Mucosa of stomach (tissue), 1 donor: ENCODE data around the gene ADAMTSL5.

Experiments
- H3K27me3 ChIP-seq: one replicate; pipeline ENCODE4 v1.7.0; 2013; ENCODE audit warnings: mild to moderate bottlenecking, low read length; ENCODE audit not compliant: control insufficient read depth, insufficient read depth
- H3K36me3 ChIP-seq: one replicate; pipeline ENCODE4 v1.7.0; 2013; ENCODE audit warnings: low read length; ENCODE audit not compliant: control insufficient read depth, insufficient read depth
- H3K4me1 ChIP-seq: one replicate; pipeline ENCODE4 v1.7.0; 2013; ENCODE audit warnings: mild to moderate bottlenecking, low read length; ENCODE audit not compliant: control insufficient read depth, insufficient read depth
- H3K4me3 ChIP-seq: one replicate; pipeline ENCODE4 v1.7.0; 2013; ENCODE audit warnings: low read length
- H3K9ac ChIP-seq: one replicate; pipeline ENCODE4 v1.7.0; 2013; ENCODE audit warnings: mild to moderate bottlenecking, low read length, moderate library complexity
- H3K9me3 ChIP-seq: one replicate; pipeline ENCODE4 v1.7.0; 2013; ENCODE audit warnings: mild to moderate bottlenecking, low read length, moderate library complexity; ENCODE audit not compliant: control insufficient read depth
- donor health status: Pancreatic carcinoma.

ADAMTSL5 gene

GRCh38 chr19:1518471-1518870 lies 5.7 kb upstream of the ADAMTSL5 start:
- Histone ChIP-seq H3K4me3 (no peak overlapping the region), H3K36me3 (no peaks in the 10 kb centered on the region), H3K4me1 (no peaks in the 10 kb centered on the region), H3K9ac (no peak overlapping the region), H3K9me3 (no peaks in the 10 kb centered on the region), H3K27me3 (peaks cover 37% of the 10 kb centered on the region)

GRCh38 chr19:1516395-1516753 lies 3.6 kb upstream of the ADAMTSL5 start:
- Histone ChIP-seq H3K36me3 (no peaks in the 10 kb centered on the region), H3K27me3 (peaks cover 29% of the 10 kb centered on the region), H3K4me1 (peaks cover 4% of the 10 kb centered on the region)

GRCh38 chr19:1514986-1515721 lies 2.3 kb upstream of the ADAMTSL5 start:
- no peaks in the 10 kb centered on the region for H3K9me3 ChIP-seq
- H3K36me3 ChIP-seq: no peaks in the 10 kb centered on the region
- no peak overlapping the region for H3K4me3 ChIP-seq
- H3K4me1 ChIP-seq: peaks cover 4% of the 10 kb centered on the region
- H3K9ac ChIP-seq: no peak overlapping the region
- H3K27me3 ChIP-seq: peaks cover 30% of the 10 kb centered on the region

More at GRCh38 chr19:1516395-1516753, 3.6 kb upstream of the ADAMTSL5 start:
- H3K9me3 ChIP-seq: no peaks in the 10 kb centered on the region
- no peak overlapping the region for H3K4me3 ChIP-seq
- no peak overlapping the region for H3K9ac ChIP-seq

- Histone ChIP-seq H3K4me3 (no peak overlapping the region), H3K4me1 (peaks cover 4% of the 10 kb centered on the region), H3K9ac (no peak overlapping the region), H3K9me3 (no peaks in the 10 kb centered on the region), H3K36me3 (no peaks in the 10 kb centered on the region), H3K27me3 (peaks cover 32% of the 10 kb centered on the region)
Measured at GRCh38 chr19:1514295-1514661, 1.5 kb upstream of the ADAMTSL5 start.

GRCh38 chr19:1513499-1514294 lies 878 bp upstream of the ADAMTSL5 start:
- Histone ChIP-seq H3K4me3 (no peak overlapping the region), H3K27me3 (peaks cover 32% of the 10 kb centered on the region)

GRCh38 chr19:1511318-1512317 lies 1.2 kb downstream of the ADAMTSL5 start:
- no peak overlapping the region for H3K9ac ChIP-seq
- peaks cover 9% of the 10 kb centered on the region for H3K4me1 ChIP-seq
- H3K4me3 ChIP-seq: no peak overlapping the region
- H3K27me3 ChIP-seq: peaks cover 26% of the 10 kb centered on the region
- no peaks in the 10 kb centered on the region for H3K9me3 ChIP-seq
- no peaks in the 10 kb centered on the region for H3K36me3 ChIP-seq

More at GRCh38 chr19:1513499-1514294, 878 bp upstream of the ADAMTSL5 start:
- Histone ChIP-seq H3K9ac (peak overlapping the region; percentile 61), H3K36me3 (no peaks in the 10 kb centered on the region), H3K9me3 (no peaks in the 10 kb centered on the region), H3K4me1 (peaks cover 4% of the 10 kb centered on the region)

GRCh38 chr19:1510807-1511206 lies 2.0 kb downstream of the ADAMTSL5 start:
- peaks cover 26% of the 10 kb centered on the region for H3K27me3 ChIP-seq
- H3K4me3 ChIP-seq: no peak overlapping the region
- H3K9me3 ChIP-seq: no peaks in the 10 kb centered on the region
- no peak overlapping the region for H3K9ac ChIP-seq
- H3K36me3 ChIP-seq: no peaks in the 10 kb centered on the region
- peaks cover 9% of the 10 kb centered on the region for H3K4me1 ChIP-seq

- peaks cover 25% of the 10 kb centered on the region for H3K27me3 ChIP-seq
- H3K9me3 ChIP-seq: no peaks in the 10 kb centered on the region
- peaks cover 9% of the 10 kb centered on the region for H3K4me1 ChIP-seq
- H3K9ac ChIP-seq: no peak overlapping the region
- H3K36me3 ChIP-seq: no peaks in the 10 kb centered on the region
- H3K4me3 ChIP-seq: no peak overlapping the region
Measured at GRCh38 chr19:1510442-1510806, 2.4 kb downstream of the ADAMTSL5 start.

- H3K27me3 ChIP-seq: peaks cover 19% of the 10 kb centered on the region
Measured at GRCh38 chr19:1509602-1510441, 3.0 kb downstream of the ADAMTSL5 start.

GRCh38 chr19:1508507-1508856 lies 4.3 kb downstream of the ADAMTSL5 start:
- H3K9me3 ChIP-seq: no peaks in the 10 kb centered on the region
- no peaks in the 10 kb centered on the region for H3K36me3 ChIP-seq
- peaks cover 11% of the 10 kb centered on the region for H3K4me1 ChIP-seq
- H3K9ac ChIP-seq: no peak overlapping the region
- H3K27me3 ChIP-seq: peaks cover 17% of the 10 kb centered on the region
- no peak overlapping the region for H3K4me3 ChIP-seq

More at GRCh38 chr19:1509602-1510441, 3.0 kb downstream of the ADAMTSL5 start:
- no peaks in the 10 kb centered on the region for H3K9me3 ChIP-seq
- no peaks in the 10 kb centered on the region for H3K36me3 ChIP-seq
- peaks cover 9% of the 10 kb centered on the region for H3K4me1 ChIP-seq
- H3K9ac ChIP-seq: no peak overlapping the region
- H3K4me3 ChIP-seq: no peak overlapping the region
